ENCODE results near the gene PAWR. TPM values are rescaled to one million over a fixed set of nuclear protein-coding genes. Genes with fewer than 3 reads are reported as not detected.
"Not testable (repeated sequence)": the region's sequence is repeated elsewhere in the genome, so short reads cannot be mapped to it uniquely, and the experiment has no call there.

The PAWR gene
- polyA plus RNA-seq, 3 donors, result 65.8 to 74.2 (median 73.2) TPM

DNA sequence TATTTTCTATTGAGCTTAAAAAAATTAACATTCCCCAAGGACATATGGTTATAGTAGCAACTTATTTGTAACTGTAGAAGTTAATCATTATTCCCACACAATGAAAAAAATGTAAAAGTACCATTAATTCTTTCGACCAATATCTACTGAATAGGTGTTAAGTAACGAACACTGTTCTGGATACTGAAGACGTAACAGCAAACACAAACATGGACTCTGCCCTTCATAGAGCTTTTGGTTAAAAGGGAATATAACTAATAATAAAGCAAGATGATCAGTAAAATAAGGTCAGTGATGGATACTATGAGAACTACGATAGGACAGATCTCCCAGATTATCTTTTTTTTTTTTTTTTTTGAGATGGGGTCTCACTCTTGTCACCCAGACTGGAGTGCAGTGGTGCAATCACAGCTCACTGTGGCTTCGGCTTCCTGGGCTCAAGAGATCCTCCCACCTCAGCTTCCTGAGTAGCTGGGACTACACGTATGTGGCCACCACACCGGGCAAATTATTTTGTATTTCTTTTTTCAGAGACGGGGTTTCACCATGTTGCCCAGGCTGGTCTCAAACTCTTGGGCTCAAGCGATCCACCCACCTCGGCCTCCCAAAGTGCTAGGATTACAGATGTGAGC lies 93.9 kb downstream of the PAWR start:
- no peak for DNase-seq (ENCODE audit: low read depth in 3 of 3, low spot score in 2 of 3)

DNA sequence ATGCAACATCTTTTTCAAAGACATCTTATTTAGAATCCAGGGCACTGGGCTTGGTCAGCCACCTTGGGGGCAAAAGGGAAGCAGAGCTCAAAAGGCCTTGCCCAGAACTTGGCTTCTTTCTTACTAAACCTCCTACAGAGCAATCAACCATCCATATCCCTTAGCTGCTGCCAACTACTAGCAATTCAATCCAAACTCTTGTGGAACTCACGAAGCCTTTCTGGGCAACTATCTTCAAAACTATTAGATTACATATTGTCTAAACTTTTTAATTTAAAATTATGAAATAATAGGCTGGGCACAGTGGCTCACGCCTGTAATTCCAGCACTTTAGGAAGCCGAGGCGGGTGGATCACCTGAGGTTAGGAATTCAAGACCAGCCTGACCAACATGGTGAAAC lies 95.5 kb downstream of the PAWR start:
- DNase-seq (ENCODE audit: low read depth in 3 of 3, low spot score in 2 of 3), result no peak

DNA sequence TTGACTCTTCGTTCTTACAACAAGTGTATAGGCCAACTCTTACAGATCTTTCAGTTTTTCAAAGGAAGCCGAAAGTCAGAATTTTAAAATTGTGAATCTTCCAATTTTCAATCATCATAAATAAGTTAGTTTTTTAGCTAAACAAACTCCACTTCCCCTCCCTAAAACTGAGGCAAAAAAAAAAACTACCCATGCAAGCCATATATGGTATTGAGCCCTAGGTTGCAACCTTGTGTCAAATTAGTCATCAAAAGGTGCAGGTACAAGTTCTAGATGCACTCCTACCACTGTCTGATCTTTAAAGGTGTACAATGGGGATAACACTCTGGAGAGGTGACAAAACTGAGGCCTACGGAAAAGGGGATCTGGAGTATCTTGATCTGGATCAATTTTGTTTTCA lies 97.9 kb downstream of the PAWR start:
- DNase-seq (ENCODE audit: low read depth in 3 of 3, low spot score in 2 of 3), result no peak

GRCh38 chr12:79591988-79592387 lies 98.8 kb downstream of the PAWR start:
- DNase-seq (ENCODE audit: low read depth in 3 of 3, low spot score in 2 of 3), result no peak

GRCh38 chr12:79590751-79591150 lies 100.0 kb downstream of the PAWR start:
- no peak for DNase-seq (ENCODE audit: low read depth in 3 of 3, low spot score in 2 of 3)

DNA sequence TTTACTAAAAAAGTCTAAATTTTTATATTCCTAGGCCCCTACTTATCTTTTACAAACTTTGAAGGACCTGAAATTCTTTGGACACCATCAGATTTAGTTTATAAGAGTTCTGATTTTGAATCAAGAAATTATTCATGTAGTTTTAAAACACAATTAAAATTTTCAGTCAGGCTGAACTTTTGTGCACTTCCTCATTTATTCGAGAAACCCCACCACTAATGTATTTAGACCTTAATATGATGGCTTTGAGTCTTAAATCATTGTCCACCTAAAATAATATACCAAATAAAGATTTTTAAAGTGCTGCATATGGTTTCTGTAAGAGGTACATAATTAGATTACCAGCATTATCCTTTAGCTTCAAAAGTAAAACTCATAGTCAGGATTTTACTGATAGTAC lies 103.4 kb downstream of the PAWR start:
- DNase-seq (ENCODE audit: low read depth in 3 of 3, low spot score in 2 of 3), result no peak

GRCh38 chr12:79585147-79585546 lies 105.6 kb downstream of the PAWR start:
- DNase-seq (ENCODE audit: low read depth in 3 of 3, low spot score in 2 of 3), result no peak

GRCh38 chr12:79573820-79574219 lies 116.9 kb downstream of the PAWR start:
- DNase-seq (ENCODE audit: low read depth in 3 of 3, low spot score in 2 of 3), result no peak

DNA sequence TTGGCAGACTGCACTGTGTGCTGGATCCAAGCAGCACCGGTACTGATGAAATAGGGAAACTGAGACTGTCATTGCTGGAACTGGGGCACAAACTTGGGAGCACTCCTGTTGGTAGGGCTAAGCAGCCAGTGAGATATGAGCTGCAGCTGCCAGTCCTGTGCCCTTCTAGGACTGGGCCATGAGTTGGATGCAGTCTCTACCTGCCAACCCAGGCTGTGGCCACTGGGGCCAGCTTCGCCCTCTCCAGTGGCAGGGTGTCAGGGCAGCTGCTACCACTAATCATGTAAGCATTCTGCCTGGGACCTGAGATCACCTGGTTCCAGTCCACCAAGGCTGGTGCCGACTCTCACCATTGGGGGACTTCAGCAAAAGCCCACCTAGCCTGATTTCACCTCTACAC lies 121.1 kb downstream of the PAWR start:
- no peak for DNase-seq (ENCODE audit: low read depth in 3 of 3, low spot score in 2 of 3)

- no peak for DNase-seq (ENCODE audit: low read depth in 3 of 3, low spot score in 2 of 3)
Measured at GRCh38 chr12:79567175-79567563, 123.6 kb downstream of the PAWR start.

GRCh38 chr12:79566452-79567174 lies 124.2 kb downstream of the PAWR start:
- DNase-seq (ENCODE audit: low read depth in 3 of 3, low spot score in 2 of 3), result no peak

DNA sequence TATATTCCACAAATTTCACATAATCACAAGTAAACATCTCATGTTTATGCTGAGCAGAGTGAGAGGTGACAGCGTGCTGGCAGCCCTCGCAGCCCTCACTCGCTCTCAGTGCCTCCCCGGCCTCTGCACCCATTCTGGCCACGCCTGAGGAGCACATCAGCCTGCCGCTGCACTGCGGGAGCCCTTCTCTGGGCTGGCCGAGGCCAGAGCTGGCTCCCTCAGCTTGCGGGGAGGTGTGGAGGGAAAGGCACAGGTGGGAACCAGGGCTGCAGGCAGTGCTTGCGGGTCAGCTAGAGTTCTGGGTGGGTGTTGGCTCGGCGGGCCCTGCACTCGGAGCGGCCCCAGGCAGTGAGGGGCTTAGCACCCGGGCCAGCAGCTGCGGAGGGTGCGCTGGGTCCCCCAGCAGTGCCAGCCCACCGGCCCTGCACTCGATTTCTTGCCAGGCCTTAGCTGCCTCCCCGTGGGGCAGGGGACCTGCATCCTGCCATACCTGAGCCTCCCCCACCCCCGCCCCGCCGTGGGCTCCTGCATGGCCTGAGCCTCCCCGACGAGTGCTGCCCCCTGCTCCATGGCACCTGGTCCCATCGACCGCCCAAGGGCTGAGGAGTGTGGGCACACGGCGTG lies 125.9 kb downstream of the PAWR start:
- not testable (repeated sequence) for DNase-seq (ENCODE audit: low read depth in 3 of 3, low spot score in 2 of 3)

DNA sequence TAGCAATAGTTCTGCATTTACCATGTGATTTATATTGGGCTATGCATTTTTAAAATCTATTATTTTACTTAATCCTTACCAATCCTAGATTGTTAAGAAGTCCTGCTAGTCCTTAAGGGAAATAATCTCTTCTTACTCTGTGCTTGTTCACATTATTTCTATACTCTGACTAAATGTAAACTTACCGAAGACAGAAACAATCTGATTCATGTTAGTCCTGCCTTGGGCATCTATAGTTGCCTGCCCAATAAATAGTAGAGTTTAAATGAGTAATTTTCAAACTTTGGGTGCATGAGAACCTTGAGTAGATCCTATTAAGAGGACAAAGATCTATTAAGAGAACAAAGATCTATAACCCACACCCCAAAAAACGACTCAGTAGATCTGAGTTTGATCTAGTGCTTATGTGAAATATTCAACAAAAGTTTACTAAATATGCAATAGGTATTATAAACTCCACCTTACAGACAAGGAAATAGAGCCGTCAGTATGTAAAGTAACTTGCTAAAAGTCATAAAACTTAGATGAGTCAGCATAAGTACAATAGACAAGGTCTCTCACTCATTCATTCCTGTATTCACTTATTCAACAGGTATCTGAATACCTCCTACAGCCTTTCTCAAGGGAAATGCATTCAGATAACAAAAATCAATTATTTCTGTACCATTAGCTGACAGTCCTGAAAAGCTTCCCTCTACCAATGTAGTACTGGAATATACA lies 127.6 kb downstream of the PAWR start:
- DNase-seq (ENCODE audit: low read depth in 3 of 3, low spot score in 2 of 3), result no peak

- DNase-seq (ENCODE audit: low read depth in 3 of 3, low spot score in 2 of 3), result no peak
Measured at GRCh38 chr12:79561401-79562132, 129.2 kb downstream of the PAWR start.

DNA sequence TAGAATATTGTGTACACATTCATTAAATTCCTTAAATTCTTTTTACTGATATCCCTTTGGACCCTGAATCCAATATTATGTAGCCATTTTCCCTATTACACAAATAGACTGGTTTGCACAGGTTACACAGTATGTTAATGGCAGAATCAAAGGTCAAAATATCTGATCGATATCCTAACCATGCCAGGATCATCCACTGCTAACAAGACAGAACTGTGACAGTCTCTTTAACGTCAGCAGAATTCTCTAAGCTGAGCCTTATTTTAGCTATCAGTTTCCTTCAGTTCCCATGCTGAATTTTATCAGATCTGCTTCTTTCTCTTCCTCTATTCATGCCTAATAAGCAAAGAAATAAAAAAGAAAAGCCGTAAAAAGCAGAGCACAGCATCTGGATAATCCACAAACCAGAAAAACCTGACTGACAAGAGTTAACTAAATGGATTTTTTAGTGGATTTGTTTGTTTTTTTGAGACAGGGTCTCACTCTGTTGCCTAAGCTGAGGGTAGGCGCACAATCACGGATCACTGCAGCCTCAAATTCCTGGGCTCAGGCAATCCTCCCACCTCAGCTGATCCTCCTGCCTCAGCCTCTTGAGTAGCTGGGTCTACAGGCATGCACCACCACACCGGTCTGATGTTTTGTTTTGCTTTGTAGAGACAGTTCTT lies 130.4 kb downstream of the PAWR start:
- no peak for DNase-seq (ENCODE audit: low read depth in 3 of 3, low spot score in 2 of 3)

DNA sequence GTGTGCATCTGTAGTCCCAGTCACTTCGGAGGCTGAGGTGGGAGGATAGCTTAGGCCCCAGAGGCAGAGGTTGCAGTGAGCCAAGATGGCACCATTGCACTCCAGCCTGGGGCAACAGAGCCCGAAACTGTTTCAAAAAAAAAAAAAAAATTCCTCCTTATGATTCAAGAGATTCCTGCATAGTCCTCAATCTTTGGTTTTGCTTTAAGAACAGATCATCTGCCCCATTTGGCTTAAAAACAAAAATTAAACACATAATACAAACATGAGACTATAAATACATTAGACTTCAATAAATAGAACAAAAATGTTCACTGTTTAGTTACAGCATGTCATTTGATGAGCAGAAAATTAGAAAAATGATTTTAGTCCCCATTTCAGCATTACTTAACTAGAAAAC lies 131.2 kb downstream of the PAWR start:
- DNase-seq (ENCODE audit: low read depth in 3 of 3, low spot score in 2 of 3), result no peak

- DNase-seq (ENCODE audit: low read depth in 3 of 3, low spot score in 2 of 3), result no peak
Measured at GRCh38 chr12:79558924-79559469, 131.8 kb downstream of the PAWR start.

DNA sequence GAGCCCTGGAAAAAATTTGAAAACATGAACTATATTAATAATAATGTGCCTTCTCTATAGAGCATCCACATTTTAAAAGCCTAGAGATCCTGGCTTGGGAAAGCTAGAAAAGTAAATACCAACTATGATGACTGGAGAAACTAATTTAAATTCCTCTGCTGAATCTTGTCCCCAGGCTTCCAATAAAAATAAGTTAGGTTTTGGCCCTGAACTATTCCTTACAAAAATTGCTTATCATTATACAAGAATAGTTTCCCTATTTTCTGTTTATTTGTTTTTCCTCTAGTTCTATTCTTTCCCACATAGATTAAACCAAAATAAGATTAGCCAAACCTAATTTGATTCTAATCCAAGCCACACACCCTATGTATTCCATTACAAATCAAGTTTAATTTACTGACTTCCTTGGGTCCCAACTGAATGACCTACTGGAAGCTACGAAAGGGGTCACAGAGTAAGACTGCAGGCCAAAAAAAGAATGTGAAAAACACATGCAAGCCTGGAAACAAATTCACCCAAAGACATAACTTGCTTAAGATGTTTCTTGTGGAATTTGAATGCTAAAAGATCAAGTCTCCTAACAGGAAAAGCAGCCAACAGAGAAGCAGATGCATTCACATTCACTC lies 133.0 kb downstream of the PAWR start:
- no peak for DNase-seq (ENCODE audit: low read depth in 3 of 3, low spot score in 2 of 3)

Data from right renal cortex interstitium (tissue), 3 donors.